ENCODE measurements around the gene PXDN.

The PXDN gene

GRCh38 chr2:1591978-1592907 lies 152.1 kb downstream of the PXDN start:
- no peak for DNase-seq

- no peak for DNase-seq
Measured at GRCh38 chr2:1591461-1591770, 152.9 kb downstream of the PXDN start.

DNA sequence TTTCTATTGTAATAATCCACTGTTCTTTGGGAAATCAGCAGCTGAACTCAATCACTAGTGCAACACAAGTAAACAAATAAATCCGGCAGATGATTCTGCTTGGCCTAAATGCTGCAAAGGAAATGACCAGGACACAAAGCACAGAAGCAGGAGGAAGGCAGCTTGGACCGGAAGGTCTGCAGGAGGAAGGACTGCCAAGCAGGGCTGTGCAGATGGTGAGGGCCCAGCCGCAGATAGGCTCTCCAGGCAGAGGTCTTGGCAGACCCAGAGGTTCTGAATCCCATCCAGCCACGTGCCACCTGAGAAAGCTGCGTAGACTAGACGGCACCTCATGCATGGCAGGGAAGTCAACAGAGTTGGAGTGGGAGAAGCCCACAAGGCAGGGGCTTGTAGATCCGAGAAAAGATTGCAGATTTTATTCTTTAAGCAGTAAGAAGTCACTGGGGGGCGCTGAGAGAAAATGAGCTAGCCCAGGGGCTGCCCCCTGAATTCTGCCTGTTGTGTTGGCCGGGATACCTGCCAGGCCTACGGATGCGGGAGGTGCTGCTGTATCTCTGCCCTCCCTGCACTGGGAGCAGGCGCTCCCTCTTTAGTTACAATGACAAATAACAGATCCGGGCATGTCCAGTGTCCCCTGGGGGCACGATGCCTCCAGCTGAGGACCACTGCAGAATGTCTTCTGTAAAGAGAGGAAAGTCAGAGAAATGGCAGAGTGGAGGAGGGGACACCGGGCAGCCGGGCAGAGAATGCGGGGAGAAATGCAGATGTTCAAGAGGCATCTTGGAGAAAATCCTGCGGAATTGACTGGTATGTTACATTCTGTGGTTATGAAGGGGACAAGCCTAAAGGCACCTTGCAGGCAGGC lies 153.5 kb downstream of the PXDN start:
- no peak for DNase-seq

- DNase-seq = no peak
Measured at GRCh38 chr2:1588978-1589621, 155.2 kb downstream of the PXDN start.

DNA sequence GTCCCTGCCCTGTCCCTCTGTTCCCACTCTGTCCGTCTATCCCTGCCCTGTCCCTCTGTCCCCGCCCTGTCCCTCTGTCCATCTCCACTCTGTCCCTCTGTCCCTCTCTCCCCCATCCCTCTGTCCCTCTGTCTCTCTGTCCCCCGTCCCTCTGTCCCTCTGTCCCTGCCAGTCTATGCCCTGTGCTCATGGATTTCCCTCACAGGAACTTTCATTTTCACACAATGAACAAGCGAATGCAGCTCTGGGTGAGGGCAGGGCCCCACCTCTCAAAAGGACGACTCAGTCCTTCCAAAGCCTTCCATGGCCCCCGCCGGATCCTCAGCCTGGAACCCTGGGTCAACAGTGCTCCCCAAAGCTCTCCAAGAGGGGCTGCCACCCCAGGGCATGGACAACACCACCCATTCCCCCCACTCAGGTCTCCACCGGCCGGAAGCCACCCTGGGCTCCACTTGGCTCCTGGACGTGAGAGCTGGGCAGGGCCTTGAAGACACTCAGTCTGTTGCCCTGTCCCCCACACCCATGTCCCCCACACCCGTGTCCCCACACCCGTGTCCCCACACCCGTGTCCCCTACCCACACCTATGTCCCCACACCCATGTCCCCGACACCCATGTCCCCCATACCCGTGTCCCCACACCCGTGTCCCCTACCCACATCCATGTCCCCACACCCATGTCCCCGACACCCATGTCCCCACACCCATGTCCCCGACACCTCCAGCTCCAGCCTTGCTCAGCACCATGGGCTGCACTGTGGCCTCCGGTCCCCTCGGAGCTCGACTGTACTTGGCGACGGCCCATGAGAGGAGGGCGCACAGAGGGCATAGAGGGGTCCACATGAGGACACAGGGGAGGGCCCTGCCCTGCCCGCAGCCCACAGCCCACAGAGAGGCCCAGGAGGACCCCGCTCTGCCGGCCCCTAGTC lies 156.0 kb downstream of the PXDN start:
- no peak for DNase-seq

- no peak for DNase-seq
Measured at GRCh38 chr2:1586923-1587840, 157.1 kb downstream of the PXDN start.

GRCh38 chr2:1586251-1586922 lies 157.9 kb downstream of the PXDN start:
- no peak for DNase-seq

DNA sequence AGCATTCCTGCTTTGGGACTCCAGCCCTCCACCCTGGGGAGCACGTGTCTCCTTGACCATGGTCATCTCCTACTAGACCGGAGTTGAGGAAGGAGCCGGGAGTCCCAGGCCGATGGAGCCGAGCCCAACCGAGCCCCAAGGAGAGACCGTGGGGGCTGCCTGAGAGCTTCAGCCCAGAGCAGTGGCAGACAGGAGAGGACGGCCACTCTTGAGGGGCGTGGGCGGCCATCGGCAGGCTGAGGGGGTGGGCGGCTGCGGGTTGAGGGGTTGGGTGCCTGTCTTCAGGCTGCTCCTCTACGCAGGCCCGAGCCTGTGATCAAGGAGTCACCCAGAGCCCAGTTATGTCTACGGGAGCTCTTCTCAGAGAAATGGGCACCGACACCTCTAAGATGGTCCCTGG lies 158.7 kb downstream of the PXDN start:
- DNase-seq = no peak

DNA sequence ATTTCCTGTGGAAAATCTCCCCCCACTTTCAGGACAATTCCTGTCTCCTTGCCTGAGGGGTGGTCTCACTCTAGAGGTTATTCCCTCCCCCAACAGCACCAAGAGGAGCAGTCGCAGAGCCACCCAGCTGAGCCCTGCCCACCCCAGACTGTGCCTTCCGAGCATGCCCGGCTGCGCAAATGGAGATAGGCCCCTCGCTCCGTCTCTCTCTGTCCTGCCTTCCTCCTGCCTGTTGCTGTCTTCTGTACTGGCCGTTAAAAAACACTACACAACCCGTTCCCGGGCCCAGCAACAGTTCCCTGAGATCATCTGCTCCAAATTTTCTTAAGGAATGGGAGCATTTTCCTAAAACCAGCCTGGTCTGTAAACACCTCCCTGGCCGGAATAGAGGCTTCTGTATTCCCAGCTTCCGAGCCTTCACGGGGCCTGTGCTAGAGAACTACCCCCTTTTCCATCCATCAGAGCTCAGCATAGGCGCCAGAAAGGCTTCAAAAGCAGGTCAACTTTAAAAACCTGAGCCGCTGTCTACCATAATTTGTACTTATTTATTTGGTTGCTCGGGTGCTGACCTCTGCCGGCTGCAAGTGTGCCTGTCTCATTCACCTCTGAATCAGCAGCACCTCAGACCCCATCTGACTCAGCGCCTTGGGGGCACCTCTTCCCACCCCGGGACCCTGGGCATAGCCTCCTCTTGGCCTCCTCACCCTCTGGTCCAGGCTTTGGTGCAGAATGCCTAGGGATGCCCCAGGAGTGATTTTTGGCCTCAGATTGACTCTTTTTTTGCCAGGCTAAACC lies 159.4 kb downstream of the PXDN start:
- no peak for DNase-seq

DNA sequence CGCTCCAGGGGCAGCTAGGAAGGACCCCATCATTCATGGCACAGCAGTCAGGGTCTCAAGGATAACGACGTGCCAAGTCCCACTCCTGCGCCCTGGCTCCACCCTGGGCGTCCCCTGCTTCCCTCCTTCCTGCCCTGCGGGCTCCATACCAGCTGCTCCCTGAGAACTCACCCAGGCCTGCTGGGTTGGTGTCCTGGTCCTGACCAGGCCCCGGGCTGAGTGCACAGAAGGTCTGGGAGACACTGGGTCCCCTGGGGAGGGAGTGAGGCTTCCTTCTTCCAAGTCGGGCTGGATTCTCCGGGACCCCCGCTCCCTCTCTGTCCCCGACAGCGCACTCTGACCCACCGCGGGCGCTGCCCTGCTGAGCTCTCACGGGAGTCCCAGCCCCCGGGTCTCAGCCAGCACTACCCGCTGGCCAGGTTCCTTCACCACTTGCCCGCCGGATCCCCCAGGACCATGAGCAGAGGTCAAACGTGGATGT lies 160.2 kb downstream of the PXDN start:
- no peak for DNase-seq

DNA sequence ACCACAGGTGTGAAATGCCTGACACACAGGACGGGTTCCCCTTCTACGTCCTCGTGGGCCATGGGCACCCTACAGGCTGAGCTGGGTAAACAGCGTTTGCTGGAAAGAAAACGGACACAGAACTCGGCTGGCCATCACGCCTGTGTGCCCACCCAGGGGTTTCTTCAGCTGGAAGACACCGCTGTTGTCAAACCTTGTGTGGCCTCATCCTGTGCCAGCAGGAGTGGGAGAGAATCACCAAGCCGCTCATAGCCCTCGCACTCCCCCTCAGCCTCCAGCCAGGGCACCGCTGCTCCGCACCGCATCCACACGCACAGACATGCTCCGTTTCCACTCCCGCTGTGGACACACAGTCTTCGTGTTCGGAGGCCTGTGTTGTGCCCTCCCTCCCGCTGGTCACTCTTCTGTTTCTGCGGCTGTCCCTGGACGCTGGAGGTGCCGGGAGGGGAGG lies 161.4 kb downstream of the PXDN start:
- no peak for DNase-seq

- DNase-seq = no peak
Measured at GRCh38 chr2:1581965-1582625, 162.2 kb downstream of the PXDN start.

All from activated effector memory CD4-positive, alpha-beta T cell treated with Interleukin-2 at 50 U/mL for 16 hours (primary cell).